GM12864 (cell line): ENCODE measurements around the gene ATF4.

Source experiments
- DNase-seq: peaks from one replicate; pipeline ENCODE4 v3.0.0-alpha.2; 2011; ENCODE audit warnings: low read depth
- H3K4me3 ChIP-seq: 2 replicates; pipeline ENCODE4 v1.5.1; 2011; ENCODE audit warnings: mild to moderate bottlenecking, low read depth, low read length, control low read depth
- TF ChIP-seq, protein P1 (sequence below): IDR thresholded peaks from 2 replicates; pipeline ENCODE4 v1.5.1; 2011; ENCODE audit warnings: low read depth, mild to moderate bottlenecking, moderate library complexity, low read length, control low read depth, inconsistent platforms; ENCODE audit errors: missing control alignments

ATF4 gene

DNA sequence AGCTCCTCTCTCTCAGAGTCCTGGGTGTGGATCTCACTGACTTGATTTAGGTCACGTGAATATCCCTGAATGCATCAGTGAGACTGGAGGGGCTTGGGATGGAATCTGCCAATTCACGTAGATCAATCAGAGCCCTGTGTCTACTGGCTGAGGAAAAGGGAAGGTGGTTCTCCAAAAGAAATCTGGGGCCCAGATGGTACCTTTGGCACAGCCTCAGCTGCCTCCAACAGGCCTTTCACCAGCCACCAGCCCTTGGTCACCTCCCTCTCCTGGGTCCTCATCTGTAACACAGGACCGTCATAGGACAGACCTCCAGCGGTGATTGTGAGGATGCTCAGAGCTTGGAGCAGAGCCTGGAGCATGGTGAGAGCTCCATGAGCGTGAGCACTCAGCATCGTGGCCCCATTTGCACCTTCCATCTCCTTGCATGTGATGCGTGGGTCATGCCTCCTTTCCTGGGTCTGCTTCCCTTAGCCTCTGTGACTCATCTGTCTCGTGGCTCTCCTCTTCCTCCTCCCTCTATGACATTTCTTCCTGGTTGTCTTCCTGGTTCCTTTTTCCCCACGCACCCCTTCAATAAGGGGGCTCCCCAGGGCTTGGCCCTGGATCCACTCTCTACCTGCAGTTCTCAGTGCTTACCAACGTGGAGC lies 25.8 kb upstream of the ATF4 start:
- TF ChIP-seq, protein P1, sequence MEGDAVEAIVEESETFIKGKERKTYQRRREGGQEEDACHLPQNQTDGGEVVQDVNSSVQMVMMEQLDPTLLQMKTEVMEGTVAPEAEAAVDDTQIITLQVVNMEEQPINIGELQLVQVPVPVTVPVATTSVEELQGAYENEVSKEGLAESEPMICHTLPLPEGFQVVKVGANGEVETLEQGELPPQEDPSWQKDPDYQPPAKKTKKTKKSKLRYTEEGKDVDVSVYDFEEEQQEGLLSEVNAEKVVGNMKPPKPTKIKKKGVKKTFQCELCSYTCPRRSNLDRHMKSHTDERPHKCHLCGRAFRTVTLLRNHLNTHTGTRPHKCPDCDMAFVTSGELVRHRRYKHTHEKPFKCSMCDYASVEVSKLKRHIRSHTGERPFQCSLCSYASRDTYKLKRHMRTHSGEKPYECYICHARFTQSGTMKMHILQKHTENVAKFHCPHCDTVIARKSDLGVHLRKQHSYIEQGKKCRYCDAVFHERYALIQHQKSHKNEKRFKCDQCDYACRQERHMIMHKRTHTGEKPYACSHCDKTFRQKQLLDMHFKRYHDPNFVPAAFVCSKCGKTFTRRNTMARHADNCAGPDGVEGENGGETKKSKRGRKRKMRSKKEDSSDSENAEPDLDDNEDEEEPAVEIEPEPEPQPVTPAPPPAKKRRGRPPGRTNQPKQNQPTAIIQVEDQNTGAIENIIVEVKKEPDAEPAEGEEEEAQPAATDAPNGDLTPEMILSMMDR: peak; percentile 3
- DNase-seq: no peak

DNA sequence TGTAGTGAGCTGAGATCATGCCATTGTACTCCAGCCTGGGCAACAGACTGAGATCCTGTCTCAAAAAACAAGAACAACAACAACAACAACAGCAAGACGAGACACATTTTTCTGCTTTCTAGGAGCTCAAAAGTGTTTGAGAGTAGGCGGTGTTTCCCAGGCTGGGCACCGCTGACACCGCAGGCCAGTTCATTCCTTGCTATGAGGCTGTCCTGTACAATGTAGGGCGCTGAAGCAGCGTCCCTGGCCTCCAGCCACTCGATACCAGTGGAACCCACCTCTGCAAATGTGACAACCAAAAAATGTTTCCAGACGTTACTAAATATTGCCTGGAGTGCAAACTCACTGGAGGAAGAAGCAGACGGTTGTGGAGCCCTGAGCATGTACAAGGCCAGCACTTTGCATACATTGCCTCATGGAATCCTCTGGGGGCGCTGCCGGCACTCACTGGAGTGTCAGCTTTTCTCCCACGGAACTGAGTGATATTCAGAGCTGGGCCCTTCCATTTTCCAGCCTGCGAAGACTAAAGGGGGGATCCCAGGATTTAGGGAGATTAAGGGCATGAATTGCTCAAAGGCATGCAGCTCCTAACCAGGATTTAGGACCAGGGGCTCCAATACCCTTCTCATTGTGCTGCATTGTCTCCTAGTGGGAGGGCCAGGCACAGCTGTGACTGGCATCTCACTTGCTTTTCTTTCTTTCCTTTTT lies 24.1 kb upstream of the ATF4 start:
- no peak overlapping the region for H3K4me3 ChIP-seq
- TF ChIP-seq, protein P1: peak; percentile 90
- no peak for DNase-seq

More for the DNA sequence above, 25.8 kb upstream of the ATF4 start:
- H3K4me3 ChIP-seq: no peak overlapping the region

DNA sequence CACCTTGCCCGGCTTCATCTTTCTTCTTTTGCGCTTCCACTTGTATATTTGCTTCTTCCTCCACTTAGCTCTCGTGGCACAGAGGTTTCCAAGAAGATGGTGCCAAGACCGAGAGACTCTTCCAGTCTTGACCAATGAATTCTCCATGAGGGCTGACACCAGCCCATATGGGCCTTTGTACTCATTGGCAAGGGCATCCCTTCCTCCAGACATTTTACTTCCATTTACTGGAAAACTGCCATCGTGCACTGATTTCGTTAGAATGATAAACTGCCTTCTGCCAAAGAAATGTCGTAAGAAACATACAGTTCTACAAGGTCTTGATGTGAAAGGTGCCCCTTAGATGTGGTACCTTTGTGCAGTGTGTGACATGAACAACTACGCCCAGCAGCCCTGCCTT lies 22.9 kb upstream of the ATF4 start:
- DNase-seq: no peak
- H3K4me3 ChIP-seq: no peak overlapping the region
- TF ChIP-seq, protein P1: no peak

DNA sequence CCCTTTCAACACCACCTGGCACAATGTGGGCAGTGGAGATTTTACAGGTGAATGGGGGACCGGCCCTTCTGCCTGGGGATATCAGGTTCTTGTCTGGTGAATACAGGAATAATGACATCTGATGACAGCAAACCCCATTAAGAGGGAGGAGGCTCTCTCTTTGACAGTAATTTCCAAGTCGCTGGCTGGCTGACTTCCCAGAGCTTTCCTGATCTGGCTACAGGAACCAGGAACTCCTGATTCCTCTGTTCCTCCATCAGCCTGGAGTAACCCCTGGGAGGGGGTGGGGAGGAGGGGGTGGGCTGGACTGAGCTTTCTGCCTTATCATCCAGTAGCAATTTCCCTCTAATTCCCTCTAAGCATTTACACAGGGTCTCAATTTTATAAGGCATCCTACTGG lies 22.0 kb upstream of the ATF4 start:
- no peak for DNase-seq
- TF ChIP-seq, protein P1: no peak
- H3K4me3 ChIP-seq: no peak overlapping the region

DNA sequence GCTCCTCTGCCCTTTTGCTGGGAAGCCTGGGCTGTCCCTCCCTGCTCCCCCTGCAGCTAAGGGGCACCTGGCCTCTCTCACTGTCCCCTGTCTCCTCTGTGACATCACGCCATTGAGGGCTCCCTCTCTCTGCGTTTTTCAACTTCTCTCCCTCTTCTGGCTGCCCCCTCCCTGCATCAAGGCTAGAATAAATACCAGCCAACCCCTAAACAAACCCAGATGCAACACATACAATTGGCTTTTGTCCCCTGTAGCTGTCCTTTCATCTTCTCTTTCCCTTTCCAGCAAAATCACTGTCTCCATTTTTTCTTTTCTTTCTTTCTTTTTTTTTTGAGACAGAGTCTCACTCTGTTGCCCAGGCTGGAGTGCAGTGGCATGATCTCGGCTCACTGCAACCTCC lies 21.6 kb upstream of the ATF4 start:
- no peak for DNase-seq
- TF ChIP-seq, protein P1: no peak
- no peak overlapping the region for H3K4me3 ChIP-seq

DNA sequence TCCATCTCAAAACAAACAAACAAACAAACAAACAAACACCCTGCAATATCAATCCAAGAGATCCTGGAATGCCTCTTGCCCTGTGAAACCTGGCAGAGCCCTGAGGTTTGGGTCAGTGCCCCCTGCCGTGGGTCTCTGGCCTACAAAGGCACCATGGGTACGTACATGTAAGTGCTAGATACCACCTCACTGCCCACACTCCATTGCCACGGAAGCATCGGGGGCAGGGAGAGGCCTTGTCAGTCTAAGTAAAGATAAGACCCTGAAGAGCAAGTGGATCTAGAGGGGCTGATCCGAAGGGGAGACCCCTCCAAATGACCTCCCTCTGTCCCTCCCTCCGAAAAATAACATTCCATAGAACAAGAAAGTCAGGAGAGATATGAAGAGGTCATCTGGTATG lies 20.3 kb upstream of the ATF4 start:
- TF ChIP-seq, protein P1: no peak
- no peak for DNase-seq
- H3K4me3 ChIP-seq: no peak overlapping the region

DNA sequence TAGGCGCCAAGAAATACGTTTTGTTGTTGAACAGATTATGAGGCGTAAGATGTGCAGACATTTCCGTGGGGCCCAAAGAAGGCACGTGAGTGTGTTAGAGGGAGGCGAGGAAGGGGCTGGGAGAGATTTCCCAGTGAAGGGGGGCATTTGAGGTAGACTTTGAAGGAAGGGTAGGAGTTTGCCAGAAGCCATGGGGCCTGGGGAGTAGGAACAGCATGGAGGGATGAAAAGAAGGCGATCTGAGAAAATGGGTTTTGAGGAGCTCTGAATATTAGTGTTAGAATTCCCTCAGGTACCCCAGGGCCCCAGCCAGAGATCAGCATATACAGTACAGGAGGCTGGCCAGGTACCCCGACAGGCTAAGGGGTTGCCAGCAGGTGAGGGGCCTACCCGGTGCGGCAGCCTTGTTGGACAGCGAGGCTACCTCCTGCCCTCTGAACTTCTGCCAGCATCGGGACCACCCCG lies 18.7 kb upstream of the ATF4 start:
- TF ChIP-seq, protein P1: no peak
- no peak for DNase-seq

More for the DNA sequence above, 18.7 kb upstream of the ATF4 start:
- H3K4me3 ChIP-seq: peak overlapping the region; percentile 93
